ENCODE data around the gene MNAT1.

DNA sequence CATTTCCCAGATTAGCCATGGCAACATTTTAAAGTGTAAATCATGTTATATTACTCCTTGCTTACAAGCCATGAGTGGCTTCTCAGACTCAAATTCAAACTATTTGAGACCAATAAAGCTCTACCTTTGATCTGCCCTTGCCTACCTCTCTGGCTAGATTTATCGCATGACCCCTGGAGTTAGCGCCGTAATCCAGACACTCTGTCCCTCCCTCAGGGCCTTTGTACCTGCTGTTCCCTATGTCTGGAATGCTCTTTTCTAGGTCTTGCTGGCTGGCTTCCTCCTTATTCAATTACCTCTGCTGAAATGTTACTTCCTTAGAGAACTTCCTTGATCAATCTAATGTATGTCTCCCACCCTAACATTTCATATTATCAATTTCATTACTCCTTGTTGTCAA, 26.7 kb upstream of the MNAT1 start:
- TF ChIP-seq, protein P1, sequence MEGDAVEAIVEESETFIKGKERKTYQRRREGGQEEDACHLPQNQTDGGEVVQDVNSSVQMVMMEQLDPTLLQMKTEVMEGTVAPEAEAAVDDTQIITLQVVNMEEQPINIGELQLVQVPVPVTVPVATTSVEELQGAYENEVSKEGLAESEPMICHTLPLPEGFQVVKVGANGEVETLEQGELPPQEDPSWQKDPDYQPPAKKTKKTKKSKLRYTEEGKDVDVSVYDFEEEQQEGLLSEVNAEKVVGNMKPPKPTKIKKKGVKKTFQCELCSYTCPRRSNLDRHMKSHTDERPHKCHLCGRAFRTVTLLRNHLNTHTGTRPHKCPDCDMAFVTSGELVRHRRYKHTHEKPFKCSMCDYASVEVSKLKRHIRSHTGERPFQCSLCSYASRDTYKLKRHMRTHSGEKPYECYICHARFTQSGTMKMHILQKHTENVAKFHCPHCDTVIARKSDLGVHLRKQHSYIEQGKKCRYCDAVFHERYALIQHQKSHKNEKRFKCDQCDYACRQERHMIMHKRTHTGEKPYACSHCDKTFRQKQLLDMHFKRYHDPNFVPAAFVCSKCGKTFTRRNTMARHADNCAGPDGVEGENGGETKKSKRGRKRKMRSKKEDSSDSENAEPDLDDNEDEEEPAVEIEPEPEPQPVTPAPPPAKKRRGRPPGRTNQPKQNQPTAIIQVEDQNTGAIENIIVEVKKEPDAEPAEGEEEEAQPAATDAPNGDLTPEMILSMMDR (IDR thresholded peaks at IDR 0.05), result no peak
- TF ChIP-seq POLR2A (IDR thresholded peaks at IDR 0.05), result no peak

Data from lower leg skin (tissue), 3 donors.